ENCODE measurements around the gene DBNL.

Gene DBNL

GRCh38 chr7:44084701-44085100 is 40.2 kb downstream of the DBNL start:
- in situ Hi-C loops (cut with MboI; ENCODE audit: low pct_unique_long_range_greater_than_20kb, low sequenced_read_pairs, unreplicated experiment): no loop called here
- no peak for TF ChIP-seq CTCF (IDR thresholded peaks at IDR 0.05; ENCODE audit: extremely low read depth, insufficient read depth, missing control alignments)
- no peak for DNase-seq (ENCODE audit: low spot score)

GRCh38 chr7:44085546-44085945 is 41.0 kb downstream of the DBNL start:
- in situ Hi-C loops (cut with MboI; ENCODE audit: low pct_unique_long_range_greater_than_20kb, low sequenced_read_pairs, unreplicated experiment): no loop called here
- peak; percentile 32 for TF ChIP-seq CTCF (IDR thresholded peaks at IDR 0.05; ENCODE audit: extremely low read depth, insufficient read depth, missing control alignments)
- no peak for DNase-seq (ENCODE audit: low spot score)

- no peak for TF ChIP-seq CTCF (IDR thresholded peaks at IDR 0.05; ENCODE audit: extremely low read depth, insufficient read depth, missing control alignments)
- no peak for DNase-seq (ENCODE audit: low spot score)
- in situ Hi-C loops (cut with MboI; ENCODE audit: low pct_unique_long_range_greater_than_20kb, low sequenced_read_pairs, unreplicated experiment): no loop called here
Observed at GRCh38 chr7:44086627-44087026, 42.1 kb downstream of the DBNL start.

- no peak for DNase-seq (ENCODE audit: low spot score)
- in situ Hi-C loops (cut with MboI; ENCODE audit: low pct_unique_long_range_greater_than_20kb, low sequenced_read_pairs, unreplicated experiment): no loop called here
Observed at GRCh38 chr7:44087911-44088838, 43.7 kb downstream of the DBNL start.

GRCh38 chr7:44093102-44093641 is 48.7 kb downstream of the DBNL start:
- no peak for DNase-seq (ENCODE audit: low spot score)
- TF ChIP-seq CTCF (IDR thresholded peaks at IDR 0.05; ENCODE audit: extremely low read depth, insufficient read depth, missing control alignments): no peak
- in situ Hi-C loops (cut with MboI; ENCODE audit: low pct_unique_long_range_greater_than_20kb, low sequenced_read_pairs, unreplicated experiment): no loop called here

More at GRCh38 chr7:44087911-44088838, 43.7 kb downstream of the DBNL start:
- no peak for TF ChIP-seq CTCF (IDR thresholded peaks at IDR 0.05; ENCODE audit: extremely low read depth, insufficient read depth, missing control alignments)

- DNase-seq (ENCODE audit: low spot score): no peak
- in situ Hi-C loops (cut with MboI; ENCODE audit: low pct_unique_long_range_greater_than_20kb, low sequenced_read_pairs, unreplicated experiment): no loop called here
- no peak for TF ChIP-seq CTCF (IDR thresholded peaks at IDR 0.05; ENCODE audit: extremely low read depth, insufficient read depth, missing control alignments)
Observed at GRCh38 chr7:44094365-44094764, 49.9 kb downstream of the DBNL start.
